ENCODE results near the gene SNAPC4. TPM values are rescaled to one million over a fixed set of nuclear protein-coding genes. Genes with fewer than 3 reads are reported as not detected.
A peak's percentile ranks its signal among the peaks of the same experiment; 100 is the strongest.

The SNAPC4 gene
- total and polyA plus RNA-seq, 2 experiments from 2014 or later, result 6.3 to 10.5 TPM

DNA sequence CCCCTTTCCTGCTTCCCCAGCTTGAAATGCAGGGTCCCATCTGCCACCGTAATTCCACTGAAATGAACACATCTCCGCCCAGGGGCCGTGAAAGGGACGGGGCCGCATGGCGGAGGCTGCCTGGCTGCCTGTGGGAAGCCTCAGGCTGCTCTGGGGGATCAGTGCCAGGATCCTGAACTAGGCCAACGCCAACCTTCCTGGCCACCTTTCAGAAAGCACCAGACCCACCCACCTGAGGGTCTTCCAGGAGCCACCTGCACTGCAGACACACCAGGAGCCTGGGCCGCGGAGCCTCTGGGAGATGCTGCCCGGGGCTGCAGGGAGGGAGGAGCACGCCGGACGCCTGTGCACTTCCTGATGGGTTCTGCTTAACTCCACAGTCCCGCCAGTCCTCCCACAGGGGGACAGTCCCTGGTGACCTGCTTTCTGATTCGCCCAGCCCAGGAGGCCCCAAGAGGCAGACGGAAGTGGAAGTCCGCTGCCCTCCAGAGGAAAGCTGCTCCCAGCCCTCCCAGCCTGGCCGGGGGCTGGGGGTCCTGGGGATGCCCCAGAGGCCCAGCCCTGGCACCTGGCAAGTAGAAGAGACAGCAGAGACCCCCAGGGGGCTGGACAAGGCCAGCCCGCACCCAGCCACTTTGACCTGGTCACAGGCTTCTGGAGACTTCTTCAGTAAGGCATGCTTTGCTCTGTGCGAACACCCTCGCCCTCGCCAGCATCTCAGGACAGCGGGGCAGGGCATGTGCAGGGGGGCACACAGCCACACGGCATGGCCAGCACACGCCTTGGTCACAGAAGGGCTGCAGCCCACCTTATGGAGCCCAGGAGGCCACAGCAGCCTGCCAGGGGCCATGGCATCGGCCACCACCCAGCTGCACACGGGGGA is 26.4 kb downstream of the SNAPC4 start, which contains the start of gene CARD9:
Gene CARD9 (minus strand): TSS at position 370 of the 883 bp plus-strand sequence. CDS start 1,591 bp downstream, outside the sequence.
- Histone ChIP-seq H3K79me2 (no peaks in the 10 kb centered on the region), H3K36me3 (replicated peaks; ENCODE audit: insufficient read depth, low read depth) (no peaks in the 10 kb centered on the region), H3K27ac (peak within 1 kb of the TSS; percentile 58), H4K20me1 (ENCODE audit: insufficient read depth, poor library complexity, severe bottlenecking) (no peaks in the 10 kb centered on the region), H2AFZ (peak within 1 kb of the TSS; percentile 6), H3K4me2 (peak within 1 kb of the TSS; percentile 65), H3K27me3 (no peaks in the 10 kb centered on the region), H3K9me2 (replicated peaks; ENCODE audit: insufficient read depth) (no peaks in the 10 kb centered on the region), H3K4me1 (ENCODE audit: insufficient read depth) (peaks cover 16% of the 10 kb centered on the region), H3K4me3 (no peak within 1 kb of the TSS), H3K9me3 (ENCODE audit: low read depth) (no peaks in the 10 kb centered on the region)
- 76% methylated on average over 26 of the region's 27 CpGs for WGBS (ENCODE audit: low lambda C conversion rate, missing lambda C conversion rate)
- no peak for DNase-seq (ENCODE audit: low spot score)
- TF ChIP-seq CTCF (IDR thresholded peaks at IDR 0.05; ENCODE audit: poor library complexity) (no peak), EZH2phosphoT487 (IDR thresholded peaks at IDR 0.05; ENCODE audit: low read depth, severe bottlenecking, unreplicated experiment) (no peak), EZH2 (IDR thresholded peaks at IDR 0.05; ENCODE audit: borderline replicate concordance) (no peak)

GRCh38 chr9:136372561-136373299 is 27.2 kb downstream of the SNAPC4 start:
- Histone ChIP-seq H3K4me3 (no peak overlapping the region), H3K9me3 (ENCODE audit: low read depth) (no peaks in the 10 kb centered on the region), H3K79me2 (no peaks in the 10 kb centered on the region), H3K4me1 (ENCODE audit: insufficient read depth) (peaks cover 16% of the 10 kb centered on the region), H3K36me3 (replicated peaks; ENCODE audit: insufficient read depth, low read depth) (no peaks in the 10 kb centered on the region), H3K27ac (peak overlapping the region; percentile 58), H3K9me2 (replicated peaks; ENCODE audit: insufficient read depth) (no peaks in the 10 kb centered on the region), H2AFZ (peak overlapping the region; percentile 6), H3K4me2 (peak overlapping the region; percentile 65), H3K27me3 (no peaks in the 10 kb centered on the region), H4K20me1 (ENCODE audit: insufficient read depth, poor library complexity, severe bottlenecking) (no peaks in the 10 kb centered on the region)
- TF ChIP-seq EZH2 (IDR thresholded peaks at IDR 0.05; ENCODE audit: borderline replicate concordance) (no peak), EZH2phosphoT487 (IDR thresholded peaks at IDR 0.05; ENCODE audit: low read depth, severe bottlenecking, unreplicated experiment) (no peak), CTCF (IDR thresholded peaks at IDR 0.05; ENCODE audit: poor library complexity) (peak; percentile 12)
- WGBS (ENCODE audit: low lambda C conversion rate, missing lambda C conversion rate), result 42% methylated on average over 21 of the region's 21 CpGs
- peak; percentile 74 for DNase-seq (ENCODE audit: low spot score)

GRCh38 chr9:136372006-136372405 is 28.0 kb downstream of the SNAPC4 start:
- H3K79me2 ChIP-seq, result no peaks in the 10 kb centered on the region
- no peaks in the 10 kb centered on the region for H3K36me3 ChIP-seq (replicated peaks; ENCODE audit: insufficient read depth, low read depth)
- no peak overlapping the region for H2AFZ ChIP-seq
- H3K4me2 ChIP-seq, result peak overlapping the region; percentile 65
- no peaks in the 10 kb centered on the region for H3K27me3 ChIP-seq
- TF ChIP-seq EZH2 (IDR thresholded peaks at IDR 0.05; ENCODE audit: borderline replicate concordance) (no peak), CTCF (IDR thresholded peaks at IDR 0.05; ENCODE audit: poor library complexity) (no peak), EZH2phosphoT487 (IDR thresholded peaks at IDR 0.05; ENCODE audit: low read depth, severe bottlenecking, unreplicated experiment) (no peak)
- DNase-seq (ENCODE audit: low spot score), result no peak
- no peaks in the 10 kb centered on the region for H4K20me1 ChIP-seq (ENCODE audit: insufficient read depth, poor library complexity, severe bottlenecking)
- no peak overlapping the region for H3K4me3 ChIP-seq
- no peaks in the 10 kb centered on the region for H3K9me2 ChIP-seq (replicated peaks; ENCODE audit: insufficient read depth)
- no peaks in the 10 kb centered on the region for H3K9me3 ChIP-seq (ENCODE audit: low read depth)
- H3K4me1 ChIP-seq (ENCODE audit: insufficient read depth), result peaks cover 16% of the 10 kb centered on the region
- WGBS (ENCODE audit: low lambda C conversion rate, missing lambda C conversion rate), result 98% methylated on average over 21 of the region's 21 CpGs
- H3K27ac ChIP-seq, result no peak overlapping the region

Measured in hepatocyte (in vitro differentiated cells).